Spinal cord (tissue), 10 donors: ENCODE data around the gene DAAM2. TPM values are rescaled to one million over a fixed set of nuclear protein-coding genes. Genes with fewer than 3 reads are reported as not detected.
A peak's percentile ranks its signal among the peaks of the same experiment; 100 is the strongest.

Experiments used
- DNase-seq, 6 donors: peaks; one replicate each; pipeline versions ENCODE4 v3.0.0 to v3.0.0-alpha.2; 2013 to 2015; ENCODE audit warnings: low spot score in 6 of 6, low read depth in 4 of 6
- H3K27ac ChIP-seq: one replicate; pipeline ENCODE4 v1.5.1; 2013; ENCODE audit warnings: low read depth, low read length, control low read depth
- H3K27me3 ChIP-seq: one replicate; pipeline ENCODE4 v1.6.1; 2013; ENCODE audit warnings: low read length; ENCODE audit not compliant: control insufficient read depth, insufficient read depth
- H3K36me3 ChIP-seq: one replicate; pipeline ENCODE4 v1.6.1; 2013; ENCODE audit warnings: low read length; ENCODE audit not compliant: control insufficient read depth, insufficient read depth
- H3K4me1 ChIP-seq: one replicate; pipeline ENCODE4 v1.6.1; 2013; ENCODE audit warnings: low read length; ENCODE audit not compliant: control insufficient read depth, insufficient read depth
- H3K4me3 ChIP-seq: one replicate; pipeline ENCODE4 v1.5.1; 2013; ENCODE audit warnings: low read depth, low read length, control low read depth
- H3K9me3 ChIP-seq: one replicate; pipeline ENCODE4 v1.6.1; 2013; ENCODE audit warnings: low read length; ENCODE audit not compliant: control insufficient read depth, insufficient read depth
- WGBS: methylation state at CpG from one replicate; pipeline ENCODE4 v1.1.5; 2013; ENCODE audit warnings: missing lambda C conversion rate; ENCODE audit not compliant: insufficient coverage; 5-methylcytosine and 5-hydroxymethylcytosine counted together
- polyA plus RNA-seq, 2 donors: library from polyadenylated mRNA; unstranded; fragments of 120-200 nt; gene quantifications; one replicate each; pipeline ENCODE4 v1.2.1, GENCODE V29; 2013; ENCODE audit not compliant: insufficient read length in 2 of 2
- total RNA-seq, 2 donors: library from RNA; depleted of rRNA in 1 of 2; stranded (reverse); fragments of 120-200 nt in 1 of 2; fragments of >200 nt in 1 of 2; gene quantifications; one replicate each; pipeline versions ENCODE4 v1.2.3 to v1.2.4, GENCODE V29; 2013 to 2014
- donor health status: healthy.

DAAM2 gene
- total and polyA plus RNA-seq, 4 donors, result 79.5 to 159 (median 107) TPM

- Histone ChIP-seq H3K4me3 (no peak overlapping the region), H3K4me1 (peaks cover 12% of the 10 kb centered on the region), H3K9me3 (no peaks in the 10 kb centered on the region), H3K27ac (no peak overlapping the region), H3K36me3 (peaks cover 39% of the 10 kb centered on the region), H3K27me3 (no peaks in the 10 kb centered on the region)
- 96% methylated on average over 15 of the region's 22 CpGs for WGBS
- no peak for DNase-seq
These were observed 133.2 kb downstream of the DAAM2 start for GRCh38 chr6:39925191-39925930.

- DNase-seq, result no peak
- 100% methylated on average over 1 of the region's 3 CpGs for WGBS
- H3K4me3 ChIP-seq, result no peak overlapping the region
- H3K4me1 ChIP-seq, result peaks cover 12% of the 10 kb centered on the region
- no peaks in the 10 kb centered on the region for H3K27me3 ChIP-seq
- no peaks in the 10 kb centered on the region for H3K9me3 ChIP-seq
- no peak overlapping the region for H3K27ac ChIP-seq
- H3K36me3 ChIP-seq, result peaks cover 34% of the 10 kb centered on the region
These were observed 133.7 kb downstream of the DAAM2 start for GRCh38 chr6:39925931-39926290.

GRCh38 chr6:39926668-39927067 is 134.5 kb downstream of the DAAM2 start:
- 79% methylated on average over 2 of the region's 3 CpGs for WGBS
- no peak overlapping the region for H3K4me3 ChIP-seq
- H3K36me3 ChIP-seq, result peaks cover 33% of the 10 kb centered on the region
- H3K9me3 ChIP-seq, result no peaks in the 10 kb centered on the region
- no peaks in the 10 kb centered on the region for H3K27me3 ChIP-seq
- DNase-seq, result no peak
- peaks cover 12% of the 10 kb centered on the region for H3K4me1 ChIP-seq
- no peak overlapping the region for H3K27ac ChIP-seq

GRCh38 chr6:39927159-39927558 is 135.0 kb downstream of the DAAM2 start:
- 83% methylated on average over 8 of the region's 11 CpGs for WGBS
- H3K9me3 ChIP-seq, result no peaks in the 10 kb centered on the region
- no peaks in the 10 kb centered on the region for H3K27me3 ChIP-seq
- peaks cover 33% of the 10 kb centered on the region for H3K36me3 ChIP-seq
- no peak for DNase-seq
- no peak overlapping the region for H3K4me3 ChIP-seq
- peaks cover 12% of the 10 kb centered on the region for H3K4me1 ChIP-seq
- no peak overlapping the region for H3K27ac ChIP-seq

GRCh38 chr6:39929039-39929732 is 137.0 kb downstream of the DAAM2 start:
- peaks cover 5% of the 10 kb centered on the region for H3K4me1 ChIP-seq
- peaks cover 19% of the 10 kb centered on the region for H3K36me3 ChIP-seq
- 87% methylated on average over 4 of the region's 9 CpGs for WGBS
- H3K4me3 ChIP-seq, result no peak overlapping the region
- no peaks in the 10 kb centered on the region for H3K27me3 ChIP-seq
- no peak for DNase-seq
- no peaks in the 10 kb centered on the region for H3K9me3 ChIP-seq
- no peak overlapping the region for H3K27ac ChIP-seq

- Histone ChIP-seq H3K27ac (no peak overlapping the region), H3K36me3 (peaks cover 15% of the 10 kb centered on the region), H3K27me3 (no peaks in the 10 kb centered on the region), H3K4me3 (no peak overlapping the region), H3K9me3 (no peaks in the 10 kb centered on the region), H3K4me1 (peaks cover 8% of the 10 kb centered on the region)
- DNase-seq, result no peak
- 80% methylated on average over 8 of the region's 11 CpGs for WGBS
These were observed 137.7 kb downstream of the DAAM2 start for GRCh38 chr6:39929733-39930461.

- H3K27ac ChIP-seq, result no peak overlapping the region
- no peak for DNase-seq
- H3K9me3 ChIP-seq, result no peaks in the 10 kb centered on the region
- H3K4me1 ChIP-seq, result peaks cover 8% of the 10 kb centered on the region
- no peak overlapping the region for H3K4me3 ChIP-seq
- no peaks in the 10 kb centered on the region for H3K27me3 ChIP-seq
- peaks cover 9% of the 10 kb centered on the region for H3K36me3 ChIP-seq
- 100% methylated on average over 2 of the region's 4 CpGs for WGBS
These were observed 138.4 kb downstream of the DAAM2 start for GRCh38 chr6:39930540-39930939.

GRCh38 chr6:39931607-39932006 is 139.4 kb downstream of the DAAM2 start:
- Histone ChIP-seq H3K4me3 (no peak overlapping the region), H3K4me1 (peaks cover 8% of the 10 kb centered on the region), H3K36me3 (peaks cover 3% of the 10 kb centered on the region), H3K27me3 (no peaks in the 10 kb centered on the region), H3K9me3 (no peaks in the 10 kb centered on the region), H3K27ac (no peak overlapping the region)
- no peak for DNase-seq
- 80% methylated on average over 1 of the region's 1 CpG for WGBS

GRCh38 chr6:39932386-39932910 is 140.3 kb downstream of the DAAM2 start:
- H3K27me3 ChIP-seq, result no peaks in the 10 kb centered on the region
- no peaks in the 10 kb centered on the region for H3K9me3 ChIP-seq
- WGBS, result 87% methylated on average over 5 of the region's 8 CpGs
- peaks cover 8% of the 10 kb centered on the region for H3K4me1 ChIP-seq
- no peak overlapping the region for H3K27ac ChIP-seq
- no peaks in the 10 kb centered on the region for H3K36me3 ChIP-seq
- H3K4me3 ChIP-seq, result no peak overlapping the region
- DNase-seq, result peak in 1 of 6 donors; percentile 56
